Bronchial epithelial cell (primary cell): ENCODE data around the gene ANXA5. TPM values are rescaled to one million over a fixed set of nuclear protein-coding genes. Genes with fewer than 3 reads are reported as not detected.
A peak's percentile ranks its signal among the peaks of the same experiment; 100 is the strongest.

ENCODE experiments used
- DNase-seq: peaks from one replicate; pipeline ENCODE4 v3.0.0-alpha.2; 2010; ENCODE audit warnings: low read depth
- FAIRE-seq: peaks from 2 replicates; lab custom pipeline; 2011; peaks lifted over from hg19 to GRCh38; lab: Jason Lieb, UNC
- H3K27me3 ChIP-seq: 2 replicates; pipeline ENCODE4 v1.5.1; 2011; ENCODE audit warnings: low read length; ENCODE audit not compliant: control insufficient read depth, insufficient read depth
- H3K36me3 ChIP-seq: 2 replicates; pipeline ENCODE4 v1.5.1; 2011; ENCODE audit warnings: low read length; ENCODE audit not compliant: control insufficient read depth, insufficient read depth
- H3K4me3 ChIP-seq: 2 replicates; pipeline ENCODE4 v1.5.1; 2011; ENCODE audit warnings: mild to moderate bottlenecking, low read depth, low read length, control low read depth
- CTCF ChIP-seq: IDR thresholded peaks from 2 replicates; pipeline ENCODE4 v1.5.1; 2011; ENCODE audit warnings: mild to moderate bottlenecking, moderate library complexity, low read length, control low read depth, inconsistent platforms; ENCODE audit not compliant: insufficient read depth, severe bottlenecking
- total RNA-seq: library from RNA; depleted of rRNA; stranded (reverse); fragments of >200 nt; gene quantifications from 2 replicates; pipeline ENCODE4 v1.2.1, GENCODE V29; 2014

Gene ANXA5
- total RNA-seq, 1 donor from 2014 or later: 251 TPM

DNA sequence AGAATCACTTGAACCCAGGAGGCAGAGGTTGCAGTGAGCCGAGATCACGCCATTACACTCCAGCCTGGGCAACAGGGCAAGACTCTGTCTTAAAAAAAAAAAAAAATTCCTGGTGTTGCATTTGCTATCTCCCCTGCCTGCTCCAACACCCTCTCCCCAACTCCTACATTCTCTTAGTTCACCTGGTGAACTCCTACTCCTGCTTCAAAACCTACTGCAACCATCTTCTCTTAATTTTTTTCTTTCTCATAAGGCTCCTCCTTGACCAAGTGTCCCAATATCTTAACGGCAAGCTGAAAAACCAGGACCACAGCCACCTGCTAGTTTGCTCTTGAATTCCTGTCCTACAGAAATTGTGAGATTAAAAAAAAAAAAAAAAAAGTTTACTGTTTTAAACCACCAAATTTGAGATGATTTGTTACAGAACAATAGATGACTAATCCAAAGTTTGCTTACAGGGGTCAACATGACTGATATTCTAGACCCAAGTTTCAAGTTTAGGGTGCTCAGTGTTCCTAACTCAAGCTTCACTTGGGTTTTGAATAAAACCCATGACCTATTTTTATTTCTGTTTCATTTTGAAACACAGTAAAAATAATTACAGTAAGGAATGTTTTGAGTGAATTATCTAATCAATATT lies 13.1 kb upstream of the ANXA5 start:
- Histone ChIP-seq H3K36me3 (no peaks in the 10 kb centered on the region), H3K27me3 (no peaks in the 10 kb centered on the region), H3K4me3 (no peak overlapping the region)
- TF ChIP-seq CTCF: no peak
- DNase-seq: peak; percentile 25
- no peak for FAIRE-seq

DNA sequence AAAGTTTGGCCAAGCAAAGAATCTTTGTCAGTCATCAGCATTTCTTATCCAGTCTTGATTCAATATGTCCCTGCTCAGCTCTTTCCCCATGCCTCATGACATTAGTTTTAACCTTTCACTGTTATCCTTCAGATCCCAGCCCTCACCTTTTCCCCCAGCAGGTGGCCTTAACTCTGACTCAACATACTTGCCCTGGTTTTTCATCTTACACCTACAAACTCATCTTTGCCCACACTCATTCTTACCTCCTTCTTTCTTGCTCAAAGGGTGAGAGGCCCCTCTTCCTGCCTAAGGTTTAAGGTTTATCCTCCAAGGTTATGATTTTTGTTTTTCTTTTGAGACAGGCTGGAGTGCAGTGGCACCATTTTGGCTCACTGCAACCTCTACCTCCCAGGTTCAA lies 10.6 kb upstream of the ANXA5 start:
- FAIRE-seq: no peak
- Histone ChIP-seq H3K27me3 (no peaks in the 10 kb centered on the region), H3K4me3 (no peak overlapping the region), H3K36me3 (no peaks in the 10 kb centered on the region)
- no peak for DNase-seq
- no peak for TF ChIP-seq CTCF

GRCh38 chr4:121706595-121707021 lies 9.8 kb upstream of the ANXA5 start:
- DNase-seq (no peak), FAIRE-seq (peak; percentile 64)
- no peak for TF ChIP-seq CTCF
- Histone ChIP-seq H3K36me3 (no peaks in the 10 kb centered on the region), H3K27me3 (no peaks in the 10 kb centered on the region), H3K4me3 (no peak overlapping the region)

DNA sequence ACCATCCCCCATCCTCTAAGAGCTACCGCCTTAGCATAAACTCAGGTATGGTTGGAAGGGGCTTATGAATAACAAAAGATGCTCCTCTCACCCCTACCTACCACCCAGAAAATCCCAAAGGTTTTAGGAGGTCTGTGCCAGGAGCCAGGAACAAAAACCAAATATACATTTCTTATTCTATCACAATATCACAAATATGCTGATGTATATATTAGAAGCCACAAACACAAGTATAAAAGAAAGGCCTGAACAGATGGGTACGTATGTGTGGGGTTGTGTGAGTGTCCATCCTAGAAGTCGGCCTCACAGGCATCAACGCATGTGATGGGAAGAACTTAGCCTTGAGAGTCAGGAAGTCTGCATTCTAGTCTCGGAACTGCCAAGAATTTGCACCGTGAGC lies 8.7 kb upstream of the ANXA5 start:
- no peak for TF ChIP-seq CTCF
- no peak overlapping the region for H3K4me3 ChIP-seq
- H3K36me3 ChIP-seq: no peaks in the 10 kb centered on the region
- DNase-seq (no peak), FAIRE-seq (no peak)
- H3K27me3 ChIP-seq: no peaks in the 10 kb centered on the region

DNA sequence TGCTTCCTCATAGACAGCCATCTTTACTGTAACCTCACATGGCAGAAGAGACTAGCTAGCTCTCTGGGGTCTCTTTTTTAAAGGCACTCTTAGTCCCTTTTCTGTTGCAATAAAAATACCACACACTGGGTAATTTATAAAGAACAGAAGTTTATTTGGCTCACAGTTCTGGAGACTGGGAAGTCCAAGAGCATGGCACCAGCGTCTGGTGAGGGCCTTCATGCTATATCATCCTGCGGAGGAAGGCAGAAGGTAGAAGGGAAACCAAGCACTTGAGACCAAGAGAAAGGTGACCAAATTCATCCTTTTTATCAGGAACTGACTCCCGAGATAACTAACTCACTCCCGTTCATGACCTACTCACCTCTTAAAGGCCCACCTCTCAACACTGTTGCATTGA lies 5.4 kb upstream of the ANXA5 start:
- no peaks in the 10 kb centered on the region for H3K27me3 ChIP-seq
- no peaks in the 10 kb centered on the region for H3K36me3 ChIP-seq
- no peak for TF ChIP-seq CTCF
- DNase-seq (no peak), FAIRE-seq (peak; percentile 58)
- no peak overlapping the region for H3K4me3 ChIP-seq

DNA sequence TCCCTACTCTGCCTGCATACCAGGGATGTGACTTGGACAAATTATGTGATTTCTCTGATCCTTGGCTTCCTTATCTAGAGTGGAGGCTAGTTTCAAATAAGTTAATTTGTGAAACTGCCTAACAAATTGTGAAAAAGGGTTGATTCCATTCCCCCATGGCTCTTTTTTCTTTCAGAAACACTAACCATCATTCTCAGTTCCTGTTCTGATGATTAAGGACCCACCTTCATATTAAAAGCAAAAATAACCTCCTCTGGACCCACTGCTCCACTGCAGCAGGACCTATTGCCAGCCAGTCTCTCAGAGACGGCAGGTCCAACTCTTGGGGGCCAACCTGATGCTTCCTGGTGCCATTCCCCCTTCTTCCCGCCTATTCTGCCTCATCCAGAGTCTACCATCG lies 4.5 kb upstream of the ANXA5 start:
- FAIRE-seq: no peak

More for the DNA sequence above, 4.5 kb upstream of the ANXA5 start:
- Histone ChIP-seq H3K27me3 (no peaks in the 10 kb centered on the region), H3K36me3 (no peaks in the 10 kb centered on the region), H3K4me3 (no peak overlapping the region)
- TF ChIP-seq CTCF: no peak
- no peak for DNase-seq
